G401 (cell line): ENCODE measurements around the gene IL1RAPL1. TPM values are rescaled to one million over a fixed set of nuclear protein-coding genes. Genes with fewer than 3 reads are reported as not detected.
A peak's percentile ranks its signal among the peaks of the same experiment; 100 is the strongest.

Experiments
- DNase-seq: peaks from one replicate; pipeline ENCODE4 v3.0.0-alpha.2; 2015; ENCODE audit warnings: low spot score
- in situ Hi-C: cut with HindIII; loops from 2 replicates; pipeline ENCODE4 v1.10.0; 2016; ENCODE audit warnings: low sequenced_read_pairs, mixed read lengths
- total RNA-seq: library from RNA; depleted of rRNA; stranded (reverse); fragments of >200 nt; shearing (Covaris generic); gene quantifications from 2 replicates; pipeline ENCODE4 v1.2.3, GENCODE V29; 2014

The IL1RAPL1 gene
- total RNA-seq, 1 experiment from 2014 or later, result not detected

DNA sequence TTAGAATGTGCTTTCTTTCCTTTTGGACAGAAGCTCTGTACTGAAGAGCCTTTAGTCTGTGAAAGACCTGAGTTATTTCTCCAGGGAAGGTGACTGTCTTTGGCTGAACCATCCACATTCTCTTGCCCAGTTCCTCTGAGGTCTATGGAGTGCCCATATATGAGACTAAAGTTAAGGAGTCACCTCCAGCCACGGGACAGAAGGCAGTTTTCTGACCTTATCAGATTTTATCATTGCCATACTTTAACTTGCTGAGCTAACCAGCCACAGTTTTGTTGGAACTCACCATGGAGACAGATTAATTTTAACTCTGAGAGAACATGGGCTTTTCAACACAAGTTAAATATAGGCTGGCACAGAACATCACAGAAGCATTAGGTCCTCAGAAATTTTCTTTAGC, 26.3 kb downstream of the IL1RAPL1 start:
- no peak for DNase-seq
- in situ Hi-C loops, result no loop called here

GRCh38 chrX:28625223-28625622, 38.0 kb downstream of the IL1RAPL1 start:
- in situ Hi-C loops, result no loop called here
- DNase-seq, result no peak

DNA sequence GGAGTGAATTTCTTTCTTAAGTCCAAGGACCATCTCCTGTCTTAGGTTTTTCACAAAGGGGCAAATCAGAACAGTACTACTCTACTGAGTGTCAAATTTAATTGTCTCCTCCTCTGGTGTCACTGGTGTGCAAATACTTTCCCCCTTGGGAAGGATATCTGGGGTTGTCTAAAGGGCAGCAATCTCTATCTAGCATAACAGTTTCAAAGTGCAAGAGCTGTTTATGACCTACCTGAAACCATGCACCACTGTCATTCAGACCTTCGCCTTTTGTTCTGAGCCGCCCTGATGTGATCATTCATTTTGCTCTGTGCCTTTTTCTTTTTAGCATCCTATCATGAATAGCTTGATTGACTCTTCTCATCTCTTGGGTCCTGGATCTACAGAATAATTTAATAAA, 39.3 kb downstream of the IL1RAPL1 start:
- in situ Hi-C loops, result no loop called here
- DNase-seq, result no peak

DNA sequence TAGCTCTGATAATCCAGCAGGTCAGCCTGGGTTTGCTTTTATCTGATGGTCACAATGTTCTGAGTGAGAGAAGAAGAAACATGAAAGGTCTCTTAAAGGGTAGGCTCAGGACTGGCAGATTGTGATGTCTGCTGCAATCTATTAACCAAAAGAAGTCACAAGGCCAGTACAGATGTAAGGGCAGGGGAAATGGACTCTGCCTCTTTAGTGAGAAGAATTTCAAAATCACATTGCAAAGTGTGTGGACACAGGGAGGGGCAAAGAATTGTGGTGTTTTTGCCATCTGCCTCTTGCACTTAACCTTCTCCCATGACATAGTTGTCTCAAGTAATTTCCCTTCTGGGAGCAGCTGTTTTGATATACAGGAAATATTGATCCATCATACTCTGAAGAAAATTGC, 40.9 kb downstream of the IL1RAPL1 start:
- DNase-seq, result no peak
- in situ Hi-C loops, result no loop called here

DNA sequence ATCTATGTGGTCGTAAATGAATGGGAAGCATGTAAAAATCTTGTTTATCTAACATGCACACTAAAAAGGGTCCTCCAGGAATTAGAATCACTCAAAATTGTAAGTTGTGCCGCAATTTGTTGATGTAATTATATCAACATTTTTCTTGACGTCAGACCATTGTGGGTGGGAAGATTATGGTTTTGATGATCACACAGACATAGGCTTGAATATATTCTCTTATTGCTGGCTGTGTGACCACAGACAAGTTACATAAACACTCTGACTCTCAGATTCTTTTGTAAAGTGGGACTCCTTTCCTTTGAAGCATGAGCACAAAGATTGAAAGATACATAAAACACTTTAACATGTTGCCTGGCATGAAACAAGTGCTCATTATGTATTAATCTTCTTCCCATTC, 51.5 kb downstream of the IL1RAPL1 start:
- in situ Hi-C loops, result no loop called here
- DNase-seq, result no peak

GRCh38 chrX:28639451-28639850, 52.2 kb downstream of the IL1RAPL1 start:
- in situ Hi-C loops, result no loop called here

GRCh38 chrX:28649541-28649940, 62.3 kb downstream of the IL1RAPL1 start:
- DNase-seq, result no peak
- in situ Hi-C loops, result no loop called here

More at GRCh38 chrX:28639451-28639850, 52.2 kb downstream of the IL1RAPL1 start:
- DNase-seq, result no peak

- no peak for DNase-seq
- in situ Hi-C loops, result no loop called here
These were observed 63.9 kb downstream of the IL1RAPL1 start for GRCh38 chrX:28651186-28651585.

DNA sequence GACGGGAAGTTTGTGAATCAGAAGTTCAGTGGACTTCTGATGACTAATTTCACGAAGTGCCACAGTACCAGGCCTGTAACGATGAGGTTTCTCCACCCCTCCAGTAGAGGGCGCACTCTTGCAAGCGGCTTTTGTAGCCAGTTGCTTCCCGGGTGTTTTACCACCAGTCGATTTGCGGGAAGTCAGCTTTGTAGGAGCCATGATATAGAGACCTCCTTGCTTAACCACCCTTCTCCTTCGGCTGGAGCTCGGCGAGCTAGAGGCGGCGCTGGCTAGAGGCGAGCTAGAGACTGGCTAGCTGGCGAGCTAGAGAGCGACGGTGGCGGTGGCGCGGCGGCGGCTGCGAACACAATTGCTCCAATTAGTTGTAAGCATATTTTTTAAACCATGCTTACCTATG, 72.0 kb downstream of the IL1RAPL1 start:
- in situ Hi-C loops, result no loop called here
- DNase-seq, result no peak

GRCh38 chrX:28665778-28666177, 78.5 kb downstream of the IL1RAPL1 start:
- DNase-seq, result no peak
- in situ Hi-C loops, result no loop called here

- in situ Hi-C loops, result no loop called here
- DNase-seq, result no peak
These were observed 81.1 kb downstream of the IL1RAPL1 start for GRCh38 chrX:28668303-28668702.

GRCh38 chrX:28668957-28669356, 81.7 kb downstream of the IL1RAPL1 start:
- in situ Hi-C loops, result no loop called here
- no peak for DNase-seq

GRCh38 chrX:28670074-28670473, 82.8 kb downstream of the IL1RAPL1 start:
- in situ Hi-C loops, result no loop called here
- no peak for DNase-seq

DNA sequence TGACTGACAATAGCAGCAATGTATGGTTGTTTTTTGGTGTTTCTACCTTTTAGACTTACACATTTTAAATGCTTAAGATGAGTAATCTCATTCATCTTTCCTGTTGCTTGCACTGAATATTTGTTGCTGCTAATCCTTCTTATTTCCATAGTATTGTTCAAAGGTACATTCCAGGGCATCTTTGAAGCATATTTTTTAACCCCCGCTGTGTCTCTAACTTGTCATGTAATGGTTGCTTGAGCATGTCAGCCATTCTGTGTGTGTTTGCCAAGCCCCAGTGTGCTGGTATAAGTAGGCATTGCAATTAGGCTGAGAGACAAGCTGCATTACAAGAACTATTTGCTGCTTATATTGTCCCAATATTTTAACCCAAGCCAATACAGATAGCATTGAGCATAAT, 87.9 kb downstream of the IL1RAPL1 start:
- in situ Hi-C loops, result no loop called here
- DNase-seq, result no peak

GRCh38 chrX:28693101-28693500, 105.9 kb downstream of the IL1RAPL1 start:
- DNase-seq, result no peak
- in situ Hi-C loops, result no loop called here

DNA sequence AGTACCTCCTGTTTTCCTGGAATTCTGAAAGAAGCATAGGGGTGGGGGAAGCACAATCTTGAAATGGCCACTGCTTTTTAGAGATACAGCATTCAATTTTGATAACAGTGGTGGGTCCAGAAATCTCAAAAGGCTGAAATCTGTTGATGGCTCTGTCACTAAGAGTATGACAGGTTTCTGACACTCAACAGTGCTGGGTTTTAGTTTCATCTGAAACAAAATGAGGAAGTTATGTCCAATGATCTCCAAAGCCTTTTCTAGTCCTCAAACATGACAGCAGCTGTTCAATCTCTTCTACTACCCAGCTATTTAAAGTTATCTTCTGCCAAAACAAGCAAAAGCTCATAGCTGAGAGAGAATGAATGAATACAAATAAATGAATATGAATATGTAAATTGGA, 110.5 kb downstream of the IL1RAPL1 start:
- DNase-seq, result no peak
- in situ Hi-C loops, result no loop called here

DNA sequence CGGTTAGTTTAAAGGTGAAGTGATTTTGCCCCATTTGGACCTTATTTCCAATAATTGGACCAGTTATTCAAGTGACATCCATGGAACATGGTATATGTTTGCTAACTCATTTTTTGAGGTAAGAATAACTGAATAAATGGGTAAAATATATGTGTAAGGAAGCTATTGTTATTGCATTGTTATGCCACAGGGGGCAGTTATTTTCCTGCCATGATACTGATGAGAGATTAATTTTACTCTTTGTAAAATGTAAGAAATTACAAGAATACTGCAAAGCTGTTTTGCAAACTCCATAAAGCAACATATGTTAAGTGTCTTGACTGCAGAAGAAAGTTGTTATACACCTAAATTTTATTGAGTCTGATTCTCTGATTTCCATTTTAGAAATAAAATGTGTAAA, 114.0 kb downstream of the IL1RAPL1 start:
- no peak for DNase-seq
- in situ Hi-C loops, result no loop called here

DNA sequence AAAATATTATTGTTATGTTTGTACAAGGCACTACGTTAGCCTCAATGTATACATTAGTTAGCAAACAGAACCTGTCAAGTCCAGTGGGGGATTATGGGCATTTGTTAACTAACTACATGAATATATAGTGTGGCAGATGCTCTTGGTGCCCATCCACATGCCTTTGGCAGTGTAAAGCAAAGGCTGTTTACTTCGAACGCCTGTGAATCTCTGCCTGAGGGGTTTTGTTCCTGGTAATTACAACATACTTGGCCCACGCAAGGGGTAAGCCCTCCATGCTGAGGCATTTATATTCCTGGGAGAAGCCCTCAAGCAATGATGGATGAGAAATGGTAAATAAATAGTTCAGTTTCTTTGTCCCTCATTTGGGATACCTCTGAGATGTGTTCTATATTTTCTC, 119.7 kb downstream of the IL1RAPL1 start:
- in situ Hi-C loops, result no loop called here
- no peak for DNase-seq

- in situ Hi-C loops, result no loop called here
These were observed 122.2 kb downstream of the IL1RAPL1 start for GRCh38 chrX:28709421-28709820.

GRCh38 chrX:28717864-28718263, 130.6 kb downstream of the IL1RAPL1 start:
- in situ Hi-C loops, result no loop called here
- DNase-seq, result no peak

More at GRCh38 chrX:28709421-28709820, 122.2 kb downstream of the IL1RAPL1 start:
- no peak for DNase-seq

DNA sequence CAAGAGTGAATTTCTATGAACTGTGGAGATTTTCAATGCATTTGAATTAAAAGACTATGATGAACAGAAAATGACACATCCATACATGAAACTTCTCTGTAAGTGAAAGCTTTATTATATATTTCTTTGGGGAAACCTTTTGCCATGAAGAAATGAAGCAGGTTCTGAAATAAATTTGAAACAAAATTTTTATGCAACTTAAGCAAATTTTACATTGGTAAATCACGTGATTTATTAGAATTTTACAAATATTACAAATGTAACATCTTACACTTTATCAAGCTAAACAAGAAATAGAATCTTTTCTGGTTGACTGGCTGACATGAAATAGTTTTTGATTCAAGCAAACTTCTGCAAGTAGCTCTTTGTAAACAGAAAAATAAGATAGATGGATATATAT, 131.2 kb downstream of the IL1RAPL1 start:
- in situ Hi-C loops, result no loop called here
- no peak for DNase-seq

DNA sequence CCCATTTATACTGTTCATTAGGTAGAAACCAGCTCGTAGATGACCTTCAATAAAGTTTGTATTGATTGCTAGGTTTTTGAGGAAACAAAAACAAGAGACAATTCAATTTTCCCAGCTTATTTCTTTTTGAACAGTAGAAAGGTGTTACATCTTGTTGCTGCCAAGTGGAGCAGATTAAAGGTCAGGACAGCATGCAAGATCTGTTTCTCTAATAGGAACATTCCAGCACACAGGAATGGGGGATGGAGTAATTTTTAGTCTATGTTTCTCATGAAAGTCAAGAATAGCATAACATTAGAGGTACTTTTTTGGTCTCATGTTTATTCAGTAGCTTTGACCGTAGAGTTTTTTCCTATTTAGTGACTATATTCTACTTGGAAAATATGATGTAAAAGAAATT, 132.4 kb downstream of the IL1RAPL1 start:
- DNase-seq, result peak; percentile 30
- in situ Hi-C loops, result no loop called here
